SW 1271 (cell line): ENCODE measurements around the gene CCNH.

ENCODE experiments used
- DNase-seq, 2 experiments: peaks; one replicate each; lab custom pipeline; 2025; lab: John Stamatoyannopoulos, UW

Gene CCNH

DNA sequence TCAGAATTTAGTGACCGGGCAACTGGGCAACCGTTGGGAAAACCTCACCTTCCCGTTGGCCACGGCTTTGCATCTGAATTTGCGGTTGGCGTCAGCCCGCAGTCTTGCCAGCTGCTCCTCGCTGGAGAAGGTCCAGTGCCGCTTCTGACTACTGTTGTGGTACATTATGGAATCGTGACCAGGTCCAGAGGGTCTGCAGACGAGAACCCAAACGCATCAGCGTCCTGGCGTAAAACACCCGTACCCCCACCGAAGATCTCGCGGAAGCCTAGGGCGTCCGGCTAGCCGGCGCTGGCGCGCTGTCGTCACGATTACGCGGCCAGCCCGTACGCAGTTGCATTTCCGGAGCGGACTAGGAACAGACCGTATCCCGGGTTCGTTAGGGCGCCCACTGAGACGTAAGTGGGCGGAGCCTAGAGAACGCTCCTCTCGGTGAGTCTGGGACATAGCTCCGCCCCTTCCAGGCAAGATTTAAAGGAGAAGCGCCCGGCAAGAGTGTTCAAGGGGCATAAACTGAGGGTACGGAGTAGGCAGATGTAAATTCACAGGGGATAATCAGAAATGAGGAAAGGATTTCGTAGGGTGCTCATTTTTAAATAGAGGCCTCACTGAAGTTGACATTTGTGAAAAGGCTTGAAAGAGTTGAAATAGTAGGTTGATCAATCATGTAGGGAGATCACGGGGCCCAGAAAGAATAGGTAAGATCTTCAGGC is at the start of gene CCNH:
Gene CCNH (minus strand): TSS at position 301 of the 713 bp plus-strand sequence. CDS start 136 bp downstream, at position 165.
- peak; percentile 98 to 99 for DNase-seq

- DNase-seq, result no peak
These were observed 45.0 kb upstream of the CCNH start for GRCh38 chr5:87457706-87458105.

GRCh38 chr5:87453801-87454200 is 41.1 kb upstream of the CCNH start:
- no peak for DNase-seq

DNA sequence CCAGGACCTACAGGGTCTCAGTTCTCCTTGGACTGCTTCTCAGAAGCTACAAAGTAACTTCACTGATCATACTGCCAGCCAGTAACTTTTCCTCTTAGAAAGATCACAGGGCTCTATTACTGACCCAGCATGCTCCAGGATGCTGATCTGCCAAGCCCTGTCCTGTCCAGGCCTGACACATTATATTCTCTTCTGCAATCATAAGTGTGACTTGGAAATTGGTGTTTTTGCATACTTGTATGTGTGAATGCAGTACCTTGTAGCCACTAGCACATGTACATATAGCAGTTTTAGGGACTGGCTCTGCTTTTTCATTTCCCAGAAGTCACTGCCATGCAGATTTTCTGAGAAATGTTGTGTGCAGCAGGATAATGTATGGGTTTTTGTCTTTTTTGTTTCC is 40.1 kb upstream of the CCNH start:
- DNase-seq, result no peak

DNA sequence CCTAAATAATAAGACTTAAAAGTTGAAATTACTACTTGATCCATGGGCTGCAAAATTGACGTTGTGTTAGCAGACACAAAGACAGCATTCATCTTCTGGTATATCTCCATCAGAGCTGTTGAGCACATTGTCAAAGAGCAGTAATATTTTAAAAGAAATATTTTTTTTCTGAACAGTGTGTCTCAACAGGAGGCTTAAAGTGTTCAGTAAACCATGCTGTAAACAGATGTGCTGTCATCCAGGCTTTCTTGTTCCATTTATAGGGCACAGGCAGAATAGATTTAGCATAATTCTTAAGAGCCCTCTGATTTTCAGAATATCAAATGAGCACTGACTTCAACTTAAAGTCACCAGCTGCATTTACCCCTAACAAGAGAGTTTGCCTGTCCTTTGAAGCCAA is 29.7 kb upstream of the CCNH start:
- no peak for DNase-seq

- DNase-seq, result no peak
These were observed 25.5 kb upstream of the CCNH start for GRCh38 chr5:87438231-87438630.

DNA sequence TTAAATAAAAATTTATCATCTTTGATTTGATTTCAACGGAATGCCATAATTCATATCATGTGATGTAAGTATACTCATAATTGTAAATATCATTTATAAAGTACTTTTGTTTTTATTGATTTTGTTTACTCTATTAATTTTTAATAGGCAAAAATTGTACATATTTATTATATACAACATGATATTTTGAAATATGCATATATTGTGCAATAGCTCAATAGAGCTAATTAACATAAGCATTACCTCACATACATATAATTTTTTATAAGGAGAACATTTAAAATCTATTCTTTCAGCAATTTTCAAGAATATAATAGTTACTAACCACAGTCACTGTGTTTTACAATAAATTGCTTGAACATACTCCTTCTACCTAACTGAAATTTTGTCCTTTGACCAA is 25.0 kb upstream of the CCNH start:
- DNase-seq, result no peak

DNA sequence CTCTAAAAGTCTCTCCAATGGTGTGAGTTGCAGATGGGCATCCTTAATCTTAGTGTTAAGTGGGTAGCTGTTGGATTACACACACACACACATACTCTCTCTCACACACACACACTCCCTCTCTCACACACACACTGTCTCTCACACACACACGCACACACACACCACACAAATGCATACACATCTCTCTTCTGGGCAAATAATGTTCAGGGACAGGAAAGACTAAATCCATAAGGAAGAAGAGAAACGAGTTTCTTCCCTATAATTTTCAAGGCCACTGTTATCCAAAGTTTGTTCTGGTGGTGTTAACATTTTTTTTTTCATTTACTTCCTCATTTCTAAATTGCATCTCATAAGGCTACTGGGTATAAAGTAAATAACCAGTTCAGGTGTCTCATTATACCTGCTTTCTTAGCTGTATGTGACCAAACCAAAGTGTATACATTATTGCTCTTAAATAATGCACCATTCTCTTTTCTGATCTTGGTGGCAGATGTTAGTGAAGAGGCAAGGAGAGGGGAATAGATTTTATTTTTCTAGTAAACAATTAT is 22.5 kb upstream of the CCNH start:
- DNase-seq, result no peak

- no peak for DNase-seq
These were observed 21.7 kb upstream of the CCNH start for GRCh38 chr5:87434461-87434860.

DNA sequence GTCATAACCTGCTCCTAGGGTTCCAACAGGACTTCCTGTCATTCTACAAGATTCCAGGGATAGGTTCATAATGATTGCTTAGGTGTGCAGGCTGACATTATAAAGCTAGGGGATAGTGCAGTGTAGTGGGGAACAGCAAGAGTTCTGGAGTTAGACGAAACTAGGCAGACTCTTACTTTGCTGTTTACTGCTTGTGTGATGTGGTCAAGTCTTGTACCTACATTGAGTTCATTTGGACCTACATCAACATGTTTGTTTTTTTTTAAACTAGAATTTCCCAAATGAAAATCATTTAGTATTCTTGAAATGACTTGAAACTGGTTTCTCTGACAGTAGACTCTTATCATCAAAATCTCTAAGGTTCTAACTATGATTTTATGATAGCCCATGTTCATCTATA is 21.2 kb upstream of the CCNH start:
- no peak for DNase-seq

- no peak for DNase-seq
These were observed 19.7 kb upstream of the CCNH start for GRCh38 chr5:87432460-87432859.

GRCh38 chr5:87430863-87431457 is 18.2 kb upstream of the CCNH start:
- no peak for DNase-seq

DNA sequence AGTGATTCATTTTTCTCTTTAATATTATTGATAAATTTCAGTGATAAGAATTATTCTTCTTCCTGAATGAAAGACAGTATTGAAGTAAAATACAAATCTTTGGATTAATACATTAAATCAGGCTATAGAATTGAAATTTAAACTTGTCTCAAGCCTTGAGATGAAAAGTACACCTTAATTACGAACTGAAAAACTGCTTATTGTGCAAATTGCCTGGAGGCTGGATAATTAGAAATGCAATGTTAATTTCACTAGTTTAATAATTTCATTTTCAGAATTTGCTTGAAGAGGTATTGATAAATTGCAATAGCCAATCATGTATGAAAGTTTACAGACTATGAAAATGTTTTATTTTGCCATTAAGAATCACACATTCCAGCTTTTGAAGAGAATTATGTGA is 11.0 kb upstream of the CCNH start:
- no peak for DNase-seq

GRCh38 chr5:87421307-87421706 is 8.6 kb upstream of the CCNH start:
- no peak for DNase-seq

GRCh38 chr5:87418506-87418905 is 5.8 kb upstream of the CCNH start:
- DNase-seq, result no peak

GRCh38 chr5:87413343-87413645 is 564 bp upstream of the CCNH start:
- DNase-seq, result no peak

- peak in 1 of 2 experiments; percentile 57 for DNase-seq
These were observed 629 bp downstream of the CCNH start for GRCh38 chr5:87411973-87412629.

DNA sequence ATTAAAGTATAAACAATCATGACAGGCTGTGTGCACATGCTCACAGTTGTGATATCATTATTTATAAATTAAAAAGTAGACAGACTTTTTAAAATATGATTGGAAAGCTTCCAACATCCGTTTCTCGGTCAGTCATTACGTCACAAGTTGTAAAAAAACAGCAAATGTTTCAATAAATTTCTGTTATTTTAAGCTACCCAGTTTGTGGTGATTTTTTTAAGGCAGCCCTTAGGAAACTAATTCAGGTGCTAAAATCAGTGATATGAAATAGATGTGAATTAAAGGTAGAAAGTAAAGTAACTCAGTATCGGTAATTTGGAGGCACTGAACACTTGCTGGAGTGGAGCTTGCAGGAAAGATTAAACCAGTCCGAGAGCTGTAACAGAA is 1.2 kb downstream of the CCNH start:
- DNase-seq, result no peak

DNA sequence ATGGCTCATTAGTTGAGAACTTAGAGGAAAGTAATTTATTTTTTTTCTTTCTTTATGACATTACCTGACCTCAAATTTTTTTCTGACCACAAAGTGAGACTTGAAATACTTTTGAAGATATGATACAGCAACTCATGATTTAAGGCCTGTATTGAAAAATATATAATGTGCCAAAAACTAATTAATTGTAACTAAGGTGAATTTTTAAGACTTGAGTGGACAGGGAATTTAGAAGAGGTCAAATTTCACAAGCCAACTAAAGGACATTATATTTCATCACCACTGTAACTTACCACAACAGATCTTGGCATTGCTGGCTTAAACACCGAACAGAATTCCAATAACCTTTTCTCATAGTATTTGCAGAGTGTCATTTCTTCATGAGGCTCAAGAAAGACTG is 1.8 kb downstream of the CCNH start:
- DNase-seq, result peak in 1 of 2 experiments; percentile 55

GRCh38 chr5:87408204-87408603 is 4.5 kb downstream of the CCNH start:
- DNase-seq, result no peak

DNA sequence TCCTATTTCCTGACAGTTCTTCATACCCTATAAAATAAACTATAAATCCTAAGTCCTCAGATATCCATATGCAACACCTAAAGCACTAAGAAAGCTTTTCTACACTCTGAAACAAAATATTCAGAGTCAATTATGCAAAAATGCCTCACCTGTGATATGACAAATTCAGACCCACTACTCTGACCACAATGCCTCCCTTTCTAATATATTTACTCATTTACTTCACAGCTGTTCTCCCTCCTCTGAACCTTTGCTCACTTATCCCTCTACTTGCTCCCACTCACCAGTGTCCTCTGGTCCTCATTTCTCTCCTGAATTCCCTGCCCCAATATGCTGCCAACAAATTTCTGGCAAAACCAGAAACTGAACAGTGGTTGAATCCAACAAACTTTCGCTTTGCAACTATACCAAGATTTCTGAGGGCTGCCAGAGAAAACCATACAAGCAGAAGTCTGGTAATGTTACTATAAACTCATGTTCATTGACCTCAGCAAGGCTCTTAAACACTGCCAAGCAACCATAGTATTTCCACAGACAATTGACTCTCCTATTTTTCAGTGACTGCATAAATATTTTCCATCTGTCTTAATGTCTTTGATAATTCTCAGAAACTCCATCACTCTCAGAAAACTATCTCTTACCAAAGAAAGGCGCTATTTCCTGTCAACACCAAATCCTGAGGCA is 7.1 kb downstream of the CCNH start:
- DNase-seq, result no peak

DNA sequence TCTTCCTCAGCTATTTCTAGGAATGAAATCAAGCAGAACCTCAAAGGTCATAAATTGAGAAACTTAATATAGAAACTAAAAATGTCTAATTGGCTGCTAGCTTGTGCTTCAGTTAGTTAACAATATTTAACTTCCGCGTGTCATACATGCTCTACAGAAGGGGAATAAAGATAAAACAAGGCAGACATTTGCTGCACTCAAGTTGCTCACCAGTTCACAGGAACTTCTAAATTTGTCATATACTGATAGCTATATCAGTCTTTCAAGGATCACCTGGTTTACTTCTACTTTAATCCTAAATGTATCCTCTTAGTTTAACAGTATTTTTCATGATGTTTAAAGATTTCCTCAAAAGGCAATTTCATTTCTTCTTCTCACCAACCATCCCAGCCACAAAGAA is 8.4 kb downstream of the CCNH start:
- no peak for DNase-seq

DNA sequence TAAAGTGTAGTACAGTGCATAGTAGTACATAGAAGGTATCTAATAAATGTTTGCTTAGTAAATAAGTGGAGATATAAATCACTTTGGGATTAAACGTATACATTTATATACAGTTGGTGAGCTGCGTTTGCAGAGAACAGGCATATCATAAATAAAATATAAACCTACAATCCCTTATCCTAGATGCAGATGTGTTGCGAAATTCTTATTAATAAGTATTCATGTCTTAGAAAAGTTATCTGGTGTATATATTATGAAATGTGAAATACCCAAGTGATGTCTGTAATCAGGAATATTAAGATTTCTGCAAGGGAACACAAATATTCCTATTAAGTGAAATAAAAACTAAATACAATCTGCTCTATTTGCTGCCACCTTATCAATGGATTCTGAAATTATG is 8.8 kb downstream of the CCNH start:
- DNase-seq, result no peak
